HG03442 (cell line): ENCODE measurements around the gene ITM2A.

Experiments used
- ATAC-seq: cut with Tn5 transposase; IDR thresholded peaks from one replicate; pipeline ENCODE4 v1.9.1; 2021; ENCODE audit warnings: mild to moderate bottlenecking, moderate library complexity; ENCODE audit not compliant: unreplicated experiment

ITM2A gene

GRCh38 chrX:79366873-79367749 lies at the start of gene ITM2A:
TSS of gene ITM2A (minus strand) at chrX:79367334. CDS start at chrX:79367215, 119 bp downstream.
- ATAC-seq: peak; percentile 77

GRCh38 chrX:79415056-79415455 lies 47.9 kb upstream of the ITM2A start:
- ATAC-seq: no peak

GRCh38 chrX:79413963-79414362 lies 46.8 kb upstream of the ITM2A start:
- ATAC-seq: no peak

GRCh38 chrX:79412972-79413371 lies 45.8 kb upstream of the ITM2A start:
- ATAC-seq: no peak

DNA sequence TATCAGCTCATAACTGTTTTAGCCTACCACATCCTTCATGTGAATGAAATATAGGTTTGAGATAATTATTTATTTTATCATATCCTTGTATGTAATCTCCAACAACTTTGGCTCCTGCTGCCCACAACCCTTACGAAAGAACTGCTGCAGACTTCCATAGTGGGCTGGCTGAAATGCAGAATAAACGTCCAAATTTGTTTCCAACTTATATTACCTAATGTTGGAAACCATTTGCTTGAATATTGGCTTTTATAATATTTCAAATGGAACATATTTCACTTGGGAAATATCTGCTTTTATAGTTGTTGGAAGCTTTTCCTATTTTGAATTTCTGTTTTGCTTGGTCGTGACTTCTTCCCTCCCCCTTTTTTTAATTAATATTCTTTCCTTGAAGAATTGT lies 45.0 kb upstream of the ITM2A start:
- ATAC-seq: no peak

GRCh38 chrX:79409657-79410056 lies 42.5 kb upstream of the ITM2A start:
- ATAC-seq: no peak

DNA sequence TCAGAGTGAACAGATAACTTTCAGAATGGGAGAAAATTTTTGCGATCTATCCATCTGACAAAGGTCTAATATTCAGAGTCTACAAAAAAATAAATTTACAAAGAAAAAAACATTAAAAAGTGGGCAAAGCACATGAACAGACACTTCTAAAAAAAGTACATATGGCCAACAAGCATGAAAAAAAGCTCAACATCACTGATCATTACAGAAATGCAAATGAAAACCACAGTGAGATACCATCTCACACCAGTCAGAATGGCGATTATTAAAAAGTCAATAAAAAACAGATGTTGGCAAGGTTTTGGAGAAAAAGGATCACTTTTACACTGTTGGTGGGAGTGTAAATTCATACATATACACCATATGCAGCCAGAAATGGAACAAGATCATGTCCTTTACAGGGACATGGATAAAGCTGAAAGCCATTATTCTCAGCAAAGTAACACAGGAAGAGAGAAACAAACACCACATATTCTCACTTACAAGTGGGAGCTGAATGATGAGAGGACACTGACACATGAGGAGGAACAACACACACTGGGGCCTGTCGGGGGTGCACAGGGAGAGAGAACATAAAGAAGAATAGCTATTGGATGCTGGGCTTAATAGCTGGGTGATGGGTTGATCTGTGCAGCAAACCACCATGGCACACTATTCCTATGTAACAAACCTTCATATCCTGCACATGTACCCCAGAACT lies 41.6 kb upstream of the ITM2A start:
- no peak for ATAC-seq

DNA sequence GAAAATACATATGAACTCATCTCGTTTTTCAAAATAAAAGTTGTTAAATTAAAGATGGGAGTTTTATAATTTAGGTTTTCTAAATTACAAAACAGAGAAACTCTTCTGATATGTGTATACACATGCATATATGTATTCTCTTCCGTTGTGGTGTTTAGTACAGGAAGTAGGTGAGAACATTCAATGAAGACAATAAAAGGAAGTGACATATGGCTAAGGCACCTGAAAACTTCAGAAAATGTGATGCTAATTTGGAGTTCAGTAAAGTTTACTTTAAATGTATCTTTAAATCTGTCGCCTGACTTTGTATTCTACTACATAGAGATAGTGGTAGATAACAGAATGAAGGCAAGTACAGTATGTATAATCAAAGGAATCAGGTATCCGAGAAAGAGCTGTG lies 33.5 kb upstream of the ITM2A start:
- ATAC-seq: no peak

GRCh38 chrX:79375340-79375739 lies 8.2 kb upstream of the ITM2A start:
- no peak for ATAC-seq

DNA sequence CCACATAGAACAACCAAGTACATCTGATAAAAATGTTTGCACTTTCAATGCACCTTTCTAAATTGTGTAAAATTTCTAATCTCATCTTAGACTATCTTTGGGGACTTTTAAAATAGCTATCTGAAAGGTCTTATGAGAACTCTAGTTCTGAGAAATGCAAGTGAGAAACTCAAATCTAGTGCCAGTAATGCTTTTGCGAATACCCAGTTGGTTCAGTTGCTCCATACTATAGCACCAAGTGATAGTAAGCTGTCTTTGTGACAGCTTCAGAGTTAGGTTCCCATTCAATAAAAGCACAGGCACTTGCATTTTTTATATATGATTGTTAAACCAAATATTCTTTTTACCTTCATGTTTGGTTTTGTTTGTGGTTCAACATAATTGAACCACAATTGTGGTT lies 4.5 kb upstream of the ITM2A start:
- no peak for ATAC-seq

GRCh38 chrX:79371101-79371500 lies 4.0 kb upstream of the ITM2A start:
- ATAC-seq: no peak

DNA sequence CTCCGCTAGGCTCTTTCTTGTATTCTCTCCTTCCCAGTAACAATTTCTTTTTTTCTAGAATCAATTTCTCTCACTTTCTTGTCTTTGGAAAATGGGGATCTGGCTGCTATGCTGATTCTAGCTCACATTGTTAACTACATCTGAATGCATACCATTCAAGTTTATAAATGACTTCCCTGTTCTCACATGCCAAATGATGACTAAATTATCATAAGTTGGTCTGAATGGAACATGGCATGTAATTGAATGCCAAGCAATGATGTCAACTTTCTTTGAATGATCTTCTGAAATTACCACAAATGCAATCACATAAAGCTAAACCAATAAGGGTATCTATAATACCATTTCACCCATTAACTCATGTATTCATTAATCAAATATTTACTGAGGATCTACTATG lies 2.7 kb upstream of the ITM2A start:
- no peak for ATAC-seq

- ATAC-seq: no peak
Observed at GRCh38 chrX:79368441-79368840, 1.3 kb upstream of the ITM2A start.

GRCh38 chrX:79367907-79368306 lies 773 bp upstream of the ITM2A start:
- ATAC-seq: no peak

DNA sequence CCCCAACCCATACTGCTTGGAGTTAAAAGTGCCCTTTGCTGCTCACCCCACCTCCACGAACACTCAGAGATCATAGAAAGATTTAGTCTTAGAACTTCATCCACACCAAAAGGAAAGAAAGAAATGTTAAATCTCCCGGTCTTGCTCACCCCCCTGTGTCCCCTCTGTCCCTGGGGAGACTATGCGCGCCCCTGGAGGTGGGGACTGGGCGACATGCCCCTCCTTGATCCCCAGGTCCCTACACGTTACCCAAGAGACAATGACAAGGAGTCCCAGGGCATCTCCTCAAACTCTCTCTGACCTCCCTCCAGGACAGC lies 620 bp downstream of the ITM2A start:
- ATAC-seq: no peak

- ATAC-seq: no peak
Observed at GRCh38 chrX:79365591-79365990, 1.5 kb downstream of the ITM2A start.

DNA sequence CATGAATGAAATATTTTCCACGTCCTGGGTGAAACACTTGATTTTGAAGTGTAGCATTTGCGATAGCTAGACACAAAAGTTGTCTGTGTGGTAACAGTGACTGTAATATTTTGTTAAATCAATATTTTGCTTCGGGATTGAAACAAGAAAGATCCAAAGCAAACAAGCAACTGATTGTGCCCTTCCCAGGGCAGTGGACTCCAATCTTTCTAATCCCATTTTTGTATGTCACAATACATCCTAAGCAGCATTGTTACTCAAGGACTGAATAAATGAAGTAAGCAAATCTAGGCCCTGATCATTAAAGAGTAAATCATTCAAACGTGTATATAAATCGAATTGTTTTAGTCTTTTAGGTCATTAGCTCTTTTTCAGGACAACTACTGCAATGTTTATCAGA lies 2.8 kb downstream of the ITM2A start:
- no peak for ATAC-seq

GRCh38 chrX:79361192-79361870 lies 5.8 kb downstream of the ITM2A start:
- ATAC-seq: no peak

DNA sequence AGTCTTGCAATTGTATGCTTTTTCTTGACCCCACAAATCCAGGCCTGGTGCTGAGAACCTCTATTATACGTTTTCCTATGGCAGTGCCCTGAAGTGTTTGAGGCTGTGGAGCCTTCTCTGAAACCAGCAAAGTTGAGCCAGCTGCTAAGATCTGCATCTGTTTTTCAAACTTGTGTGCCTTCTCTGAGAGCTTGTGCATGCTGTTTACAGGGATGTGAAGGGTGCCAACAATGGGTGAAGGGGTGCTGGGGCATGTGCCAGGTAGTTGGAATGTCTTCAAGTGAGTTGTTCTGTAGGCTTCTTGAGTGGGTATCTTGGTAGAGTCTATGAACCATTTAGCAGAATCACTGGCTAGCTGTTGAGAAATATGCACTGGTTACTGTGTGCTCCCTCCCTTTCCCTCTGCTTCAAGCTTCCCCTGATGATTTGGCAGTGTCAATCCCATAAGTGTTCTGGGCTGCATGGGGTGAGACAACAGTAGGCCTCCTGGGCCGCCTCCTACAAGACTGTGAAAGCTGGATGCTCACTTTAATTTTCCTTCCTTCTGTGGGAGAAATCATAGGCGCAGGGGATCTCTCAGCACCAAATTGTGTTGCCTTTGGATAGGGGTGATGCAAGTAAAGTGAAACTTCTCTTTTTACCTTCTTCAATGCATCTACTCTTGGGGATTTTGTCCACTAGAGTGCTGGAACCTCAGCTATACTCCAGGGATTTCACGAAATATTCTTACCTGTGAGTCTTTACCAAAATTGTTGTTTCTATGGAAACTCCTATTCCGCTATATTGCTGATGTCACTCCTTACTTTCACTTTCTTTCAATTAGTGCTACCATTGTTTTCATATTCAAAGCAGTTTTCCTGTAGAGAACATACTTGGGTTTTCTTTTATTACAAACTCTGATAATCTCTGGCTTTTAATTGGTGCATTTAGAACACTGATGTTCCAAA lies 30.0 kb downstream of the ITM2A start:
- ATAC-seq: no peak

DNA sequence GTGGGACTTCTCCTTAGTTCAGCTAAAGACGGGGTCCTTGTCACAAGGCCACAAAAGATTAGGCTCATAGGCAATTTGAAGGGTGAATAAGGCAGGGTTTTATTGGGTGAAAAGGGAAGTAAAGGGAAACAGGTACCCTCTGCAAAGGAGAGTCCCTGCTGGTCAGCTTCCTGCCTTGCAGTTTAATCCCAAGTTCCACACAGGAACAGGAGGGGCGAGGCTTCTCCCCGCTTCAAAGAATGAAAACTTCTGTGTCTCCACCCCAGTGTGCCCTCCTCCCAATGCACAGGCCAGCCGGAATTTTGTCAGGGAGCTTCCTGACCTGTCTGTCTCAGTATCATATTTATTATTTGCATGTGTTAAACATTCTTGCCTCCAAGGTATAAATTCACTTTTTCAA lies 37.1 kb downstream of the ITM2A start:
- ATAC-seq: no peak
